Bronchial epithelial cell (primary cell): ENCODE data around the gene SEPTIN8. TPM values are rescaled to one million over a fixed set of nuclear protein-coding genes. Genes with fewer than 3 reads are reported as not detected.

Source experiments
- DNase-seq: peaks from one replicate; pipeline ENCODE4 v3.0.0-alpha.2; 2010; ENCODE audit warnings: low read depth
- FAIRE-seq: peaks from 2 replicates; lab custom pipeline; 2011; peaks lifted over from hg19 to GRCh38; lab: Jason Lieb, UNC
- H3K27me3 ChIP-seq: 2 replicates; pipeline ENCODE4 v1.5.1; 2011; ENCODE audit warnings: low read length; ENCODE audit not compliant: control insufficient read depth, insufficient read depth
- H3K36me3 ChIP-seq: 2 replicates; pipeline ENCODE4 v1.5.1; 2011; ENCODE audit warnings: low read length; ENCODE audit not compliant: control insufficient read depth, insufficient read depth
- H3K4me3 ChIP-seq: 2 replicates; pipeline ENCODE4 v1.5.1; 2011; ENCODE audit warnings: mild to moderate bottlenecking, low read depth, low read length, control low read depth
- CTCF ChIP-seq: IDR thresholded peaks from 2 replicates; pipeline ENCODE4 v1.5.1; 2011; ENCODE audit warnings: mild to moderate bottlenecking, moderate library complexity, low read length, control low read depth, inconsistent platforms; ENCODE audit not compliant: insufficient read depth, severe bottlenecking
- total RNA-seq: library from RNA; depleted of rRNA; stranded (reverse); fragments of >200 nt; gene quantifications from 2 replicates; pipeline ENCODE4 v1.2.1, GENCODE V29; 2014

SEPTIN8 gene
- total RNA-seq, 1 donor from 2014 or later: 22.6 TPM

- H3K36me3 ChIP-seq: no peaks in the 10 kb centered on the region
- TF ChIP-seq CTCF: no peak
- no peak overlapping the region for H3K4me3 ChIP-seq
- no peak for DNase-seq
- H3K27me3 ChIP-seq: no peaks in the 10 kb centered on the region
- FAIRE-seq: peak; percentile 7
Observed at GRCh38 chr5:132718544-132719312, 58.3 kb downstream of the SEPTIN8 start.

GRCh38 chr5:132714456-132715307, 62.4 kb downstream of the SEPTIN8 start:
- FAIRE-seq: no peak

GRCh38 chr5:132708645-132709044, 68.4 kb downstream of the SEPTIN8 start:
- no peak for DNase-seq
- no peaks in the 10 kb centered on the region for H3K36me3 ChIP-seq
- no peaks in the 10 kb centered on the region for H3K27me3 ChIP-seq
- H3K4me3 ChIP-seq: no peak overlapping the region
- FAIRE-seq: peak; percentile 47
- TF ChIP-seq CTCF: no peak

More at GRCh38 chr5:132714456-132715307, 62.4 kb downstream of the SEPTIN8 start:
- H3K36me3 ChIP-seq: no peaks in the 10 kb centered on the region
- H3K4me3 ChIP-seq: no peak overlapping the region
- no peaks in the 10 kb centered on the region for H3K27me3 ChIP-seq
- DNase-seq: peak; percentile 20
- TF ChIP-seq CTCF: no peak

- DNase-seq (peak; percentile 57), FAIRE-seq (no peak)
- TF ChIP-seq CTCF: no peak
- Histone ChIP-seq H3K36me3 (no peaks in the 10 kb centered on the region), H3K27me3 (no peaks in the 10 kb centered on the region), H3K4me3 (no peak overlapping the region)
Observed at GRCh38 chr5:132704875-132705274, 72.2 kb downstream of the SEPTIN8 start.

Other genes with a start within 250 kb of the SEPTIN8 start
- gene IL5, start 233.7 kb downstream of the SEPTIN8 start, total RNA-seq: not detected in 2 replicates
- gene RAD50, start 220.3 kb downstream of the SEPTIN8 start, total RNA-seq: 29.2 and 35.6 TPM in 2 replicates
- gene IL13, start 119.1 kb downstream of the SEPTIN8 start, total RNA-seq: not detected in 2 replicates
- not detected in 2 replicates for gene IL4, start 103.2 kb downstream of the SEPTIN8 start, total RNA-seq
- 6.8 and 9.9 TPM in 2 replicates for gene KIF3A, start 39.7 kb downstream of the SEPTIN8 start, total RNA-seq
- 0.26 TPM in 1 of 2 replicates, not detected in the other for gene CCNI2, start 29.8 kb downstream of the SEPTIN8 start, total RNA-seq
- gene SOWAHA, start 36.1 kb upstream of the SEPTIN8 start, total RNA-seq: not detected in 2 replicates
- gene SHROOM1, start 53.4 kb upstream of the SEPTIN8 start, total RNA-seq: 0.79 and 1.4 TPM in 2 replicates
- gene GDF9, start 89.2 kb upstream of the SEPTIN8 start, total RNA-seq: under 0.01 and 0.26 TPM in 2 replicates
- 78.2 and 127 TPM in 2 replicates for gene UQCRQ, start 89.4 kb upstream of the SEPTIN8 start, total RNA-seq
- gene LEAP2, start 96.4 kb upstream of the SEPTIN8 start, total RNA-seq: 0.13 and 0.53 TPM in 2 replicates
- gene AFF4, start 186.4 kb upstream of the SEPTIN8 start, total RNA-seq: 25.8 and 39.0 TPM in 2 replicates
- gene ZCCHC10, start 249.3 kb upstream of the SEPTIN8 start, total RNA-seq: 8.2 and 17.2 TPM in 2 replicates